Measurements from ENCODE around the gene HOPX. TPM values are rescaled to one million over a fixed set of nuclear protein-coding genes. Genes with fewer than 3 reads are reported as not detected.

The HOPX gene
- total RNA-seq, 1 experiment from 2014 or later = not detected

DNA sequence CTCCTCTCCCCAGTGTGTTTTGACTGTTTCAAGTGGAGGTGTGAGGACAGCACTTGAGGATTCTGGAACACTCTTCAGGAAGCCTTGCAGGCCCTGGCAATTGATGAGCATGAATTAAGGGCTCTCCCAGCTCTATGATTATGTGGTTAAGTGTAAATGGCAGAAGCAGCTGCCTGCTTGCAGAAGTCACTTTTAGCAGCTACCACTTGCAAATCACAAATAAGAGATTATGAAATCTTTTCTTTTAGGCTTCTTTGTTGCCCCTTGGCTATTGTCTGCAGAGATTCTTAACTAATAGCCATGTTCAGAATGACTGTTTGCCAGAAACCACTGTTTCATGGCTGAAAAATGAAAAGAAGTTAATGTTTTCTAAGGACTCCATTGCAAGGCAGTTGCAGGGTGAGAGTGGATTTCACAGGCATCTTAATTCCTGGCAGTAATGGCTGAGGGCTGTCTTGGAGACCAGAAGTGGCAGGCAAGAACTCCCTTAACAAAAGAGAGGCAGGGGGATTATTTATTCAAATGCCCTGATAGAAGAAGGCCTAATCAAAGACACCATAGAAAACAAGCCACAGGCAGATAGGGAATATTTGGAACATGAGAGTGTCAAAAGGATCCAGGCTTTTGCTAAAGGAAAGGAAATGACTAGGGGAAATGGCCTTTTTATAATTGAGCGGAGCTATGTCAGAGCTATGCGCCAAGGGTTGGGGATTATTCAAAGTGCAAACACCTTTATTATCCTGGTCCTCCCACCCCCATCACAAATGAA is 8.3 kb upstream of the HOPX start:
- H3K27ac ChIP-seq (ENCODE audit: low read depth, low read length, poor library complexity, severe bottlenecking) = no peak overlapping the region

DNA sequence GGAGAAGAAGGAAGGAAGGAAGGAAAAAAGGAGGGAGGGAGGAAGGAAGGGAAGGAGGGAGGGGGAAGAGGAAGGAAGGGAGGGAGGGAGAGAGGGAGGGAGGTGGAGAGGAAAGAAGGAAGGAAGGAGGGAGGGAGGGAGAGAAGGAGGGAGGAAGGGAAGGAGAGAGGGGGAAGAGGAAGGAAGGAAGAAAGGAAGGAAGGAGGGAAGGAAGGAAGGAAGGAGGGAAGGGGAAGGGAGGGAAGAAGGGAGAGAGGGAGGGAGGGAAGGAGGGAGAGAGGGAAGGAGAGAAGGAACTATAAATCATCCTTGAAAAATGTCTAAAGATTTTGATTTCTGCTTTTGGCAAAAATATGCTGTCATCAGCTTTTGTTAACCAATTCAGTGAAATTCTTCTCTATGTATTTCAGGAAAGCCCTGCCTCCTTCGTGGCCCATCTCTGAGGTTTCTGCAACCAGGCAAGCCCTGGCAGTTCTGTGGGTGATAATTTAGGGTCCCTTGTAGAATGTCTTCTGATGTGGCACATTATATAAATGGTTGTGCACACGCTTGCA is 7.1 kb upstream of the HOPX start:
- Histone ChIP-seq H3K9me3 (ENCODE audit: low read depth, low read length, poor library complexity, severe bottlenecking) (no peaks in the 10 kb centered on the region), H3K4me1 (ENCODE audit: insufficient read depth, low read length, poor library complexity, severe bottlenecking) (no peaks in the 10 kb centered on the region), H3K27me3 (replicated peaks; ENCODE audit: insufficient read depth, low read depth, low read length, poor library complexity) (no peaks in the 10 kb centered on the region), H3K27ac (ENCODE audit: low read depth, low read length, poor library complexity, severe bottlenecking) (no peak overlapping the region), H3K4me3 (ENCODE audit: low read depth, low read length, poor library complexity, severe bottlenecking) (no peak overlapping the region), H3K36me3 (ENCODE audit: insufficient read depth, low read length, poor library complexity, severe bottlenecking) (no peaks in the 10 kb centered on the region)
- ChIA-PET POLR2A (ENCODE audit: low non-redundant PET) (no interaction called here), CTCF (no interaction called here)
- TF ChIP-seq EZH2 (IDR thresholded peaks at IDR 0.05; ENCODE audit: borderline replicate concordance, low read depth, low read length, poor library complexity, severe bottlenecking) = no peak
- TF ChIP-seq, protein P1, sequence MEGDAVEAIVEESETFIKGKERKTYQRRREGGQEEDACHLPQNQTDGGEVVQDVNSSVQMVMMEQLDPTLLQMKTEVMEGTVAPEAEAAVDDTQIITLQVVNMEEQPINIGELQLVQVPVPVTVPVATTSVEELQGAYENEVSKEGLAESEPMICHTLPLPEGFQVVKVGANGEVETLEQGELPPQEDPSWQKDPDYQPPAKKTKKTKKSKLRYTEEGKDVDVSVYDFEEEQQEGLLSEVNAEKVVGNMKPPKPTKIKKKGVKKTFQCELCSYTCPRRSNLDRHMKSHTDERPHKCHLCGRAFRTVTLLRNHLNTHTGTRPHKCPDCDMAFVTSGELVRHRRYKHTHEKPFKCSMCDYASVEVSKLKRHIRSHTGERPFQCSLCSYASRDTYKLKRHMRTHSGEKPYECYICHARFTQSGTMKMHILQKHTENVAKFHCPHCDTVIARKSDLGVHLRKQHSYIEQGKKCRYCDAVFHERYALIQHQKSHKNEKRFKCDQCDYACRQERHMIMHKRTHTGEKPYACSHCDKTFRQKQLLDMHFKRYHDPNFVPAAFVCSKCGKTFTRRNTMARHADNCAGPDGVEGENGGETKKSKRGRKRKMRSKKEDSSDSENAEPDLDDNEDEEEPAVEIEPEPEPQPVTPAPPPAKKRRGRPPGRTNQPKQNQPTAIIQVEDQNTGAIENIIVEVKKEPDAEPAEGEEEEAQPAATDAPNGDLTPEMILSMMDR (conservative IDR thresholded peaks at IDR 0.05; ENCODE audit: low read depth, low read length) = no peak
- no peak for DNase-seq (ENCODE audit: low spot score)
- BruUV-seq (replicated peaks) = no TSS peak
- intact Hi-C loops (cut with micrococcal nuclease; ENCODE audit: unreplicated experiment) = no loop called here

More for the DNA sequence above, 8.3 kb upstream of the HOPX start:
- BruUV-seq (replicated peaks) = no TSS peak
- no peak for DNase-seq (ENCODE audit: low spot score)
- intact Hi-C loops (cut with micrococcal nuclease; ENCODE audit: unreplicated experiment) = no loop called here
- no peak overlapping the region for H3K4me3 ChIP-seq (ENCODE audit: low read depth, low read length, poor library complexity, severe bottlenecking)
- ChIA-PET POLR2A (ENCODE audit: low non-redundant PET) (no interaction called here), CTCF (no interaction called here)
- no peaks in the 10 kb centered on the region for H3K27me3 ChIP-seq (replicated peaks; ENCODE audit: insufficient read depth, low read depth, low read length, poor library complexity)
- no peaks in the 10 kb centered on the region for H3K36me3 ChIP-seq (ENCODE audit: insufficient read depth, low read length, poor library complexity, severe bottlenecking)
- no peak for TF ChIP-seq EZH2 (IDR thresholded peaks at IDR 0.05; ENCODE audit: borderline replicate concordance, low read depth, low read length, poor library complexity, severe bottlenecking)
- TF ChIP-seq, protein P1 (conservative IDR thresholded peaks at IDR 0.05; ENCODE audit: low read depth, low read length) = no peak
- H3K4me1 ChIP-seq (ENCODE audit: insufficient read depth, low read length, poor library complexity, severe bottlenecking) = no peaks in the 10 kb centered on the region
- no peaks in the 10 kb centered on the region for H3K9me3 ChIP-seq (ENCODE audit: low read depth, low read length, poor library complexity, severe bottlenecking)

DNA sequence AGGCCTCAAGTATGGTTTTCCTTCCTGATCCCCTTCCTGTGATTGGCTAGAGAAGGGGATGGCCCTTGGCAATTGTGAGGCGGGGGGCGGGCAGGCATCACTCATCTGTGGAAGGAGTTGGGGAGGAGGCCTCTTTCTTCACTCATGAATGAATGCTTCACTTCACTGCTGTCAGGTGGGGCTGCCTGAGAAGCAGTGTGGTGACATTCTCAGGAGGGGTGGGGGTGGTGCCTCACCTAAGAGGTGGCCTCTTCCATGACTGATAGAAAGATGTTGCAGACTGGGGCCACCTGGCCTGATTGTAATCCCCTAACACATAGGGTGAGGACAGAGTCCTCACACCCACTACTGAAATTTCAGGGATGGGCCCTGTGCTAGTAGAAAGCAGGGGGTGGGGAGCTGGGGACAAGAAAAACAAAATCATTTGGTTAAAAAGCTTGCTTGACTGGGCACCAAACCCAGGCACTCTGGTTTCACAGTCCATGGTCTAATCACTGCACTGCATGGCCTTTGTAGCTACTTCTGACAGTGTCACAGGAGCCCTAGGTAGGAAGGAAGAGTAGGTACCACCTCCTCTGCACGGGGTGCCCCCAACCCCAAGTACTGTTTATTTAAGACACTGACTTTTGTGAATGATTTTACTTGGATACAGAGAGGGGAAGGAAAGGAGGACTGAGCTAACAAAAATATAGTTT is 5.6 kb upstream of the HOPX start:
- H3K27ac ChIP-seq (ENCODE audit: low read depth, low read length, poor library complexity, severe bottlenecking) = no peak overlapping the region
- CTCF ChIA-PET = no interaction called here
- intact Hi-C loops (cut with micrococcal nuclease; ENCODE audit: unreplicated experiment) = no loop called here
- H3K36me3 ChIP-seq (ENCODE audit: insufficient read depth, low read length, poor library complexity, severe bottlenecking) = no peaks in the 10 kb centered on the region
- BruUV-seq (replicated peaks) = no TSS peak
- H3K4me1 ChIP-seq (ENCODE audit: insufficient read depth, low read length, poor library complexity, severe bottlenecking) = no peaks in the 10 kb centered on the region
- POLR2A ChIA-PET (ENCODE audit: low non-redundant PET) = no interaction called here
- H3K27me3 ChIP-seq (replicated peaks; ENCODE audit: insufficient read depth, low read depth, low read length, poor library complexity) = no peaks in the 10 kb centered on the region
- no peak for DNase-seq (ENCODE audit: low spot score)
- TF ChIP-seq, protein P1 (conservative IDR thresholded peaks at IDR 0.05; ENCODE audit: low read depth, low read length) = no peak
- TF ChIP-seq EZH2 (IDR thresholded peaks at IDR 0.05; ENCODE audit: borderline replicate concordance, low read depth, low read length, poor library complexity, severe bottlenecking) = no peak
- no peak overlapping the region for H3K4me3 ChIP-seq (ENCODE audit: low read depth, low read length, poor library complexity, severe bottlenecking)
- no peaks in the 10 kb centered on the region for H3K9me3 ChIP-seq (ENCODE audit: low read depth, low read length, poor library complexity, severe bottlenecking)
